Astrocyte (in vitro differentiated cells and primary cell): ENCODE measurements around the gene FLACC1.

ENCODE experiments used
- CTCF ChIP-seq: IDR thresholded peaks from 2 replicates; pipeline ENCODE4 v1.5.1; 2011; ENCODE audit warnings: low read depth, mild to moderate bottlenecking, inconsistent platforms, low read length, moderate library complexity; ENCODE audit not compliant: insufficient read depth
- EZH2 ChIP-seq: IDR thresholded peaks from 2 replicates; pipeline ENCODE4 v1.6.1; 2012; ENCODE audit warnings: mild to moderate bottlenecking, low read length, inconsistent platforms; ENCODE audit not compliant: insufficient read depth

- TF ChIP-seq CTCF: no peak
- TF ChIP-seq EZH2: no peak
These were observed 90.5 kb downstream of the FLACC1 start for GRCh38 chr2:201266629-201267028.
